Fibroblast of mammary gland (primary cell): Measurements from ENCODE around the gene ADGRD2.

Source experiments
- DNase-seq: peaks from one replicate; pipeline ENCODE4 v3.0.0-alpha.2; 2010; ENCODE audit warnings: low read depth
- H3K4me3 ChIP-seq: 2 replicates; pipeline ENCODE4 v1.5.1; 2011; ENCODE audit warnings: low read depth, mild to moderate bottlenecking, low read length, moderate library complexity; ENCODE audit not compliant: control insufficient read depth
- CTCF ChIP-seq: conservative IDR thresholded peaks from 2 replicates; pipeline ENCODE4 v1.5.1; 2011; ENCODE audit warnings: low read depth, low read length, inconsistent platforms; ENCODE audit not compliant: control insufficient read depth, insufficient read depth

The ADGRD2 gene

GRCh38 chr9:124414612-124415011 lies 35.6 kb upstream of the ADGRD2 start:
- no peak for TF ChIP-seq CTCF

GRCh38 chr9:124415102-124415851 lies 35.0 kb upstream of the ADGRD2 start, which contains the start of gene PSMB7:
Gene PSMB7, minus strand, starts transcription at chr9:124415442. Its CDS starts 17 bp downstream, at chr9:124415425.
- peak; percentile 84 for TF ChIP-seq CTCF
- peak; percentile 97 for DNase-seq
- peak within 1 kb of the TSS; percentile 99 for H3K4me3 ChIP-seq

More at GRCh38 chr9:124414612-124415011, 35.6 kb upstream of the ADGRD2 start:
- no peak for DNase-seq
- H3K4me3 ChIP-seq: peak overlapping the region; percentile 99

DNA sequence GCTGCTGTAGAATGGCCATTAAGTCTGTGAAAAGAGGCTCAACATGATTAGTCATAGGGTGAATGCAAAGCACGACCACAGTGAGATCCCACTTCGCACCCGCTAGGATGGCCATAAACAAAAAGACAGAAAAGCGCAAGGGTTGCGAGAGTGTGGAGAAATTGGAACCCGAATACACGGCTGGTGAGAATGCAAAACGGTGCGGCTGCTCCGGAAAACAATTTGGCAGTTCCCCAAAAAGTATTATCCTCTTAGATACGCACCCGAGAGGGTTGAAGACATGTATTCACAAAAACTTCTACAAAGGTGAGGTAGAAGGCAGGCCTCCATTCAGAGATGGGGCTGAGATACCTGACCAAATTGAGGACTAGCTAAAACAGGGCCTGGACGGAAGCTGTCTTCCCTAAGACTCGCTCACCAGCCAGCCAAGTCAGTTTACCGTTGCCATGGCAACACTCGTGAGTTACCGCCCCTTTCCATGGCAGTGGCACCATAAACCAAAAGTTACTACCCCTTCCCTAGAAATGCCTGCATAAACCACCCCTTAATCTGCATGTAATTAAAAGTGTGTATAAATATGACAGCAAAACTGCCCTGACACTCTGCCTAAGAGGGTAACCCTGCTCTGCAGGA lies 34.3 kb upstream of the ADGRD2 start:
- peak overlapping the region; percentile 99 for H3K4me3 ChIP-seq
- no peak for TF ChIP-seq CTCF
- no peak for DNase-seq

GRCh38 chr9:124419832-124420489 lies 30.3 kb upstream of the ADGRD2 start:
- DNase-seq: no peak
- H3K4me3 ChIP-seq: no peak overlapping the region

GRCh38 chr9:124420991-124421543 lies 29.2 kb upstream of the ADGRD2 start:
- no peak for DNase-seq
- H3K4me3 ChIP-seq: no peak overlapping the region
- no peak for TF ChIP-seq CTCF

More at GRCh38 chr9:124419832-124420489, 30.3 kb upstream of the ADGRD2 start:
- no peak for TF ChIP-seq CTCF

DNA sequence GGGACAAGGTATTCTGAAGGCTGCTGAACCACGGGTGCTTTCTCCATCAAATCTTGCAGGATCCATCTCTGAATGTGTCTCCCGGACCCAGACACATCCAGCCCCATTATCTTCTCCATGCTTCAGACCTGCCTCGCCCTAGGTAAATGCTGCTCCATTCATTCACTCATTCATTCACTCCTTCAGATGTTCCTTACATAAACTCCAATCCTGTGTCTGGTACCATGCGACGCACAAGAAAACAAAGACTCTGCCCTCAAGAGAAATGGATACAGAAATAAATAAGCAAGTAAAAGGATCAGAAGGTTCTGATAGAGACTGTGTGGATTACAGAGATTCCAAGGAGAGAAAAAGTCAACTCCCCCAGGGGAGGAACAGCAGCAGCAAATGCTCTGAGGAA lies 27.1 kb upstream of the ADGRD2 start:
- no peak for TF ChIP-seq CTCF
- DNase-seq: no peak
- H3K4me3 ChIP-seq: no peak overlapping the region
